Stimulated activated CD8-positive, alpha-beta memory T cell treated with anti-CD3 and anti-CD28 coated beads, Interleukin-7, amount 100 ng/mL, for 1 hour (primary cell): Measurements from ENCODE around the gene USP6NL.
"Not testable (repeated sequence)": the region's sequence is repeated elsewhere in the genome, so short reads cannot be mapped to it uniquely, and the experiment has no call there.

Source experiments
- DNase-seq, 2 donors: peaks; one replicate each; pipeline ENCODE4 v3.0.0-alpha.2; 2020; ENCODE audit warnings: low read depth in 2 of 2

The USP6NL gene

DNA sequence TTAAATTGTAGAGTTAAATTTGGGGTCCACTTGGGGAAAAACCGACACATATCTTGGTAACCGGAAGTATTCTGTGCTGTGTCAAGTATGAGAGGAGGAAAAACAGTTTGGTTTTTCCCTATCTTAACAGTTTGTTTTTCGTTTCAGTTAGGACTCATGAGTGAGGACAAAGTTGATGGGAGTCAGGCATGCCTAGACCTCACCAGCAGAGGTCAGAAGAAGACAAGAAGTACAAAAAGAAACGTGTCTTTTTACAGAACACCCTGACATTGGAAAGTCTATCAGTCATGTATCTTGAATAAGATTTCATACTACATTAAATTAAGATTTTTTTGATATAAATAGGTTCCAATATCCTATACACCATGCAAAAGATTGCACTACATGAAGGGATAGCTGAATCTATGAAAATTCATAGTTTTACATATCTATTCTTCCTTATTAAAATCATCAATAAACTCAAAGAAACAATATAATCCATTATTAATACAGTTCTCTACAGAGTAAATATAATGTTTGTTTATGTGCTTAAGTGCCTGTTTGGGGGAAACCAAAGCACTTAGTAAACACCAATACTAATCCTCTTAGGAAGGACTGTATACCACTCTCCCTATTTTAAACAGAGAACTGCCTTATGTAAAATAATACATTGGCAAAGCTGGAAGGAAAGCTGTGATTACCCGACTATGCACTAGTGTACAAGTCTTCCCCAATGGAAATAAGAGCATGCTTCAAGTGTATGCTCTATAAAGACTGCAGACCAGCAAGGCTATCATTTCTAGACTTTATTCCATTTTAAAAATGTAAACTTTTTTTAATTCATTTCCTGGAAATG lies 95.6 kb downstream of the USP6NL start:
- DNase-seq: peak in 1 of 2 donors; percentile 15

GRCh38 chr10:11513727-11514126 lies 97.7 kb downstream of the USP6NL start:
- no peak for DNase-seq

DNA sequence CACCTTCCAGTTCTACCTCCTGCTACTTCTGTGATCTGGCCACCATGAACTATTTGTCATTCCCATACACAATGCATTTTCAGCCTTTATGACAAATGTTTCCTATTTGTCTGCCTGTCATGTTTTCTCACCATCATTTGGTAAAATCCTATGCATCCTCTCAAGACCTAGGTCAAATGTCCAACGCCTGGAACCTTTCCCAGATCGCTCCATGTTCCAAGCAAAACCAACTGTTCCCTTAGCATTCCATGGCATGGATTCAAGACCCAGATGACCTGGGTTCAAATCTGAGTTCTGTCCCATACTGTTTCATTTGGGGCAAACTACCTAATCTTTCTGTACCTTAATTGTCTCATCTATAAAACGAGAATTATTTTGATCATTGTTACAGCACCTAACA lies 98.9 kb downstream of the USP6NL start:
- DNase-seq: no peak

GRCh38 chr10:11511321-11511720 lies 100.1 kb downstream of the USP6NL start:
- no peak for DNase-seq

DNA sequence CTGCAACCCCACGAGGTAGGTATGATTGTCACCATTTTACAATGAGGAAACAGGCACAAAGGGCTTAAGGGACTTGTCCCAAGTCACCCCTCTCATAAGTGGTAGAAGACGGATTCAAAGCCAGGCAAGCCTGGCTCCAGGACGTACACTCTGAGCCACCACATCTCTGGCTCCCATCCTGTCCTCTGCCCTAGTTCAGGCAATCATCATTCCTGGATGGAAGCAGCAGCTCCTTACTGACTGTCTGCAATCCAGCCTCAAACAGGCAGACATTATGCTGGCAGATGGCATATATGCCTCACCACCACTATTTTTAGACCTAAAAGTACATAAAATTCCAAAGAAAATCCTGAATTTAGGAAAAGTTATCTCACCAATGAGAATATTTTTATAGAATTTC lies 100.7 kb downstream of the USP6NL start:
- DNase-seq: no peak

- DNase-seq: no peak
Observed at GRCh38 chr10:11510281-11510680, 101.2 kb downstream of the USP6NL start.

DNA sequence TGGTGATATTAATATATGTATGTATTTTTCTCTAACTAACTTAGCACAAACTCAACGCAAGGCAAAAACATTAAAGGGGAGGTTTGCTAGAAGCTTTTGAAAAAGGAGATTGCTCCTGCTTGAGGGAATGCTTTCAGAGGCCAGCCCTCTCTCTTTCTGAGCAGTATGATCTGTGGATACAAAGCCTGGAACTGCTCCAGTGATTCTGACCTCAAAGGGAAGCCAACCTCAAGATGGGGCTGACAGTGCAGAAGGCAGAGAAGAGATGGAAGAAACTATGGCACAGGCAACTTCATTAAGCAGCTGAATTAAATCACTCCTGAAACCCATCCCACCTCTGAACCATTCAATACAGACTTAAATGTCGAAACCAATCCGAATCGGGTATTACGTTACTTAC lies 102.4 kb downstream of the USP6NL start:
- no peak for DNase-seq

- DNase-seq: no peak
Observed at GRCh38 chr10:11506247-11506789, 105.1 kb downstream of the USP6NL start.

DNA sequence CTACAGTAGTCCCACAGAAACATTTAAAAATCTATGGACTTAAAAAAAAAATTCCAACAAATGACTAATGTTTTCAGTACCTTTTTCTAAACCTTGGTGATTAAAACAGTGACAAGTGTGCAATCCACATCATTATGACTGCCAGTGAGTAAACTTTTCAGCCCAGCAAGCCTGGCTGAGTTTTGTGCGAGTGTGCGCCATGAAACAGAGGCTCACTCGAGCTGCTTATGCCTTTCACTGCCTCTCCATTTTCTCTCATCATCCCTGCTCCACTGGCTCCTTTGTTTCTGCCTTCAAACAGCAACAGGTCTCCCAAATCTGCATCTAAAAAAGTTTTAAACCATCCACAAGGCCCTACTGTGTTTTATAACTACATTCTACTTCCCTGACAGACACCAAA lies 105.8 kb downstream of the USP6NL start:
- DNase-seq: no peak

GRCh38 chr10:11504566-11505285 lies 106.7 kb downstream of the USP6NL start:
- DNase-seq: no peak

DNA sequence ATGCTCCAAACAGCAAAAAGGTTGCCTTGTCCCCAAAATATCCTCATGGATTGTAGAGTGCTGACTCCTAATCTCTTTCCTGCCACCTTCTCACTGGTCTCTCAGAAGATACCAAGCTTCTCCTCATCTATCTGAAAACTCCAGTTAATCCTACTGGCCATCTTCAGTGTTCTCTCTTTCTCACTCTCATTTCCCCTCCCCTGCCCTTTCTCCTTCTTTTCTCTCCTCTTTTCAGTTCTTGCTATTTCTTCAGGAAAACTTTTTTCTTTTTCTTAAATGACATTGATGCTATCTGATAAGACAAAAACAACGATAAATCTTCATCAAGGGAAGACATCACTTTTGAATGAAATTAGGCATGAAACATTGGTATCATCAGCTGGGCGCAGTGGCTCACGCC lies 109.8 kb downstream of the USP6NL start:
- DNase-seq: no peak

DNA sequence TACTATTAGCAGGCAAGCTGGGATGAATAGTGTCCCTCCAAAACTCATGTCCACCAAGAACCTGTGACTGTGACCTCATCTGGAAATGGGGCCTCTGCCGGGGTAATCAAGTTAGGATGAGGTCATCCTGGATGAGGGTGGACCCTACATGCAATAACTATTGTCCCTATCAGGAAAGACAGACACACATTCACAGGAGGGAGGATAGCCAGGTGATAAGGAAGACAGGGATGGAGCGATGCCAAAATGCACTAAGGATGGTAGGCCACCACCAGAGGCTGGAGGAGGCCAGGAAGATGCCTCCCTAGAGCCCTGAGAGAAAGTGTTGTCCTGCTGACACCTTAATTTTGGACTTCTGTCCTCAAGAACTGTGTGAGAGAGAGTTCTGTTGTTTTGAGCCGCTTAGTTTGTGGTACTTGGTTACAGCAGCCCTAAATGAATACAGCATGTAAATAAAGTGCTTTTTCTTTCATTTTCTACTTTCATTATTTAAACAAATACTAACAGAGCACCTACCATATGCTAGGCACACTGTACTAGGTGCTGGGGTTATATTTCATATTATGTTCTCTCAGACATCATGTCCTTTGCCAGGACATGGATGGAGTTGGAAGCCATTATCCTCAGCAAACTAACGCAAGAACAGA lies 111.9 kb downstream of the USP6NL start:
- DNase-seq: no peak

DNA sequence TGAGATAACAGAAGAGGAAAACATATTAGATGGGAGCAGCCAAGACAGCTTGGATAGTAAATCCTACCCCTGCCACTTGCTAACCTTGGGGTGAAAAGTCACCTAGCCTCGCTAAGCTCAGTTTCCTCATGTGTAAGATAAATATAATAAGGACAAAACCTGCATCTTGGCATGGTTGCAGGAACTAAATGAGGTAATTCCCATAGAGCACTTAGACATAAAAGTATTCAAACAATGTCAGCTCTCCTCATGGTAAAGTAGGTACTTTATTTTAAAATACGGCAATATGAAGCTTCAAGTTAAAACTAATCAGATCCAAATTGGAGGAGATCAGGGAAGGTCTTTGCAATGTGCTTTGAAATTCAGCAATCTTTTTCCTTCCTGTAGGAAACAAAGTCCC lies 113.1 kb downstream of the USP6NL start:
- DNase-seq: no peak

DNA sequence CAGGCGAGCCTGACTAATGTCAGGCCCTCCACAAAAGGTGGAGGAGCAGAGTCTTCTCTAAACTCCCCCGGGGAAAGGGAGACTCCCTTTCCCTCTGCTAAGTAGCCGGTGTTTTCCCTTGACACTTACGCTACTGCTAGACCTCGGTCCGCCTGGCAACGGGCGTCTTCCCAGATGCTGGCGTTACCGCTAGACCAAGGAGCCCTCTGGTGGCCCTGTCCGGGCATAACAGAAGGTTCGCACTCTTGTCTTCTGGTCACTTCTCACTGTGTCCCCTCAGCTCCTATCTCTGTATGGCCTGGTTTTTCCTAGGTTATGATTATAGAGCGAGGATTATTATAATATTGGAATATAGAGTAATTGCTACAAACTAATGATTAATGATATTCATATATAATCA lies 116.5 kb downstream of the USP6NL start:
- not testable (repeated sequence) for DNase-seq

- no peak for DNase-seq
Observed at GRCh38 chr10:11493646-11494045, 117.8 kb downstream of the USP6NL start.

- no peak for DNase-seq
Observed at GRCh38 chr10:11491087-11491486, 120.4 kb downstream of the USP6NL start.

DNA sequence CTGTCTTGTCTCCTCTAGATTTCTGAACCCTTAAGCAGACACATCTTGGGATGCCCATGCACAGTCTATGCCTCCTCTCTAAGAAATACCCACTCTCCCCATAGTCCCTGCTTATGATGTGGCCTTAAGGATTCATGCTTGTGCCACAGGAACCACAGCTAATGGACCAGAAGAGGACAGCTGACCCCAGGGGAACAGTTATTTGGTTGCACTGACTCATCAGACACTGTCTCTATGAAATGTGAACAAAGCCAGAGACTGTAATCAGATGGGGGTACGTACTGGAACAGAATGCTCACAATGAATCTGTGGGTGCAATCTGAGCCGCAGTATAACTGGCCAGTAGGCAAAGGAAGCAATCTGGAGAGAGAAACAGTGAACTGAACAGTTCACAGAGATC lies 121.9 kb downstream of the USP6NL start:
- DNase-seq: no peak

DNA sequence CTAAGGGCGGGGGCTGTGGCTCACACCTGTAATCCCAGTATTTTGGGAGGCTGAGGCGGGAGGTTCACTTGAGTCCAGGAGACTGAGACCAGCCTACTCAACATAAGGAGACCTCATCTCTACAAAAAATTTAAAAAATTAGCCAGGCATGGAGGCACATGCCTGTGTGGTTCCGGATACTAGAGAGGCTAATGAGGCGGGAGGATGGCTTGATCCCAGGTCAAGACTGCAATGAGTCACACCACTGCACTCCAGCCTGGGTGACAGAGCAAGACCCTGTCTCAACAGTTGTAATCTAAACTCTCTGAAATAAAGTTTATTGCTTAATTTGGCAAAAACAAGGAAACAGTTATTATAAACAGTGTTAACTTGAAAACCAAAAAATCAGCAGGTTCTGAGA lies 123.3 kb downstream of the USP6NL start:
- DNase-seq: no peak

DNA sequence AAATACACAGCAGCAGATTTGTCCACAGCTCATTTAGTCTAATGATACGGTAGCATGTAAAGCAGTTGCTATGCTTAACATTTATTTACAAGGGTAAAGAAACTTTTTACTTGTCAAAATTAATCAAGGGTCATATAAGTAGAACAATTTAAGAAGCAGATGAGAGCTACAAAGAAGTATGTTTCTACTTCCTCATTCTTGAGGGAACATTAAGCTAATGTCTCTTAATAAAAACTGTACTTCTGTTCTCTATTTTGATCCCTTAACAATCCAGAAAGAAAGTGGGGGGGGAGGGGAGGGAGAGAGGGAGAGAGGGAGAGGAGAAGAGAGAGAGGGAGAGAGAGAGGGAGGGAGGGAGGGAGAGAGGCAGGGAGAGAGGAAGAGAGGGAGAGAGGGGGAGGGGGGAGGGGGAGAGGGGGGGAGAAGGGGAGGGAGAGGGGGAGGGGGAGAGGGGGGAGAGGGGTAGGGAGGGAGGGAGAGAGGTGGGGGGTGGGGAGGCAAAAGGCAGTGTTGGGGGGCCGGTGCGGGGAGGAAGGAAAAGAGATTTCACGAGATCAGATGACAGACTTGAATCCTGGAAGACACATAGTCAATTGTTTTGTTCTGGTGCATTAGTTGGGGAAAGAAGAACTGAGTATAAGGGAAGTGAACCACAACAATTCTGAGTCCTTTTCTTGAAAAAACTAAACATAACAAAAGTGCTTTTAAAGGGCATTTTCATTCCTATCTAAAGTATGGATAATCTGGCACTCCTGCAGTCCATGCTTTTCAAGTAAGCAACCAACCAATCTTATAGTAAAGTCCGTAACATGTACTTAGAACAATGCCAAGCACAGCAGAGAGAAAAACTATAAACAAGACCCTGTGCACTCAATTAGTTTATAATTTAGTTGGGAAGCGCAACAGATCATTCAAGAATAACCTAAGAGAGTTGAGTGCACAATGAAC lies 128.0 kb downstream of the USP6NL start:
- DNase-seq: no peak

DNA sequence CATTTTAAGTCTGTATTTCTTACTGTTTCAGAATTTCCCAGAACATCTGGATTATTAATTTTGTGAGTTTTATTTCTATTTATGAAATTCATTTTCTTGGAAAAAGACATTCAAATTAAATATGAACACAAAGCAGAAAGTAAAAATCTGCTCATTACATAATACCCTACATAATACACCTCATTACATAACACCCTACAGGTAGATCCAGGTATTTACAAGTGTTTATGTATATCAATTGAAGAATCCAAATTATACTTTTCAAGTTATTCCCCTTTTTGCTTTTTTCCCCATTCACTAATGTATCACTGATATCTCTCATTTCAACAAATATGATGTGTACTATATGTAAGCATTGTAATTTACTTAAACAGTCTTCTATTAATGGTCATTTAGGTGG lies 129.1 kb downstream of the USP6NL start:
- DNase-seq: no peak

GRCh38 chr10:11480687-11481086 lies 130.8 kb downstream of the USP6NL start:
- DNase-seq: no peak
